Mammary epithelial cell (primary cell): Measurements from ENCODE around the gene GFI1B.

ENCODE experiments used
- EZH2 ChIP-seq: IDR thresholded peaks from 2 replicates; pipeline ENCODE4 v1.6.1; 2012; ENCODE audit warnings: low read length, inconsistent platforms, borderline replicate concordance
- TF ChIP-seq, protein P1 (sequence below), 2 donors: IDR thresholded peaks in 1 of 2; conservative IDR thresholded peaks in 1 of 2; 2 replicates each; pipeline ENCODE4 v1.5.1; 2011 to 2012; ENCODE audit warnings: inconsistent platforms in 2 of 2, low read length in 2 of 2, mild to moderate bottlenecking in 2 of 2, control low read depth in 1 of 2, low read depth in 1 of 2; ENCODE audit not compliant: insufficient read depth in 1 of 2; ENCODE audit errors: extremely low read depth in 1 of 2

DNA sequence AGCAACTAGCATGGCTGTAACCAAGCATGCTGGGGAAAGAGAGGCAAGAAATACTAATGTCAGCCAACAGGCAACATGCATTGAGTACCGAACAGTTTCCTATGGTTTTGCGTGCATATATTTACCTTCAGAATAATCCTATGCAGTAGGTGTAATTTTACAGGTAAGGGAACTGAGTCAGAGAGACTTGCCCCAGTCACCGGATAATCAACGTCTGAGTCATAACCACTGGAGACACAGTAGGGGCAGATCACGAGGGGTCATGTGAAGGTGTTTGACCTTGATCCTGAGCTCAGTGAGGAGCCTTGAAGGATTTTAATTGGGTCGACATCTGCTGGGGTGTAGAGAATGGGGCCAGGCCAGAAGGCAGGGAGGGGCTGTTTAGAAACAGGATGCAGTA, 20.7 kb upstream of the GFI1B start:
- TF ChIP-seq, protein P1, sequence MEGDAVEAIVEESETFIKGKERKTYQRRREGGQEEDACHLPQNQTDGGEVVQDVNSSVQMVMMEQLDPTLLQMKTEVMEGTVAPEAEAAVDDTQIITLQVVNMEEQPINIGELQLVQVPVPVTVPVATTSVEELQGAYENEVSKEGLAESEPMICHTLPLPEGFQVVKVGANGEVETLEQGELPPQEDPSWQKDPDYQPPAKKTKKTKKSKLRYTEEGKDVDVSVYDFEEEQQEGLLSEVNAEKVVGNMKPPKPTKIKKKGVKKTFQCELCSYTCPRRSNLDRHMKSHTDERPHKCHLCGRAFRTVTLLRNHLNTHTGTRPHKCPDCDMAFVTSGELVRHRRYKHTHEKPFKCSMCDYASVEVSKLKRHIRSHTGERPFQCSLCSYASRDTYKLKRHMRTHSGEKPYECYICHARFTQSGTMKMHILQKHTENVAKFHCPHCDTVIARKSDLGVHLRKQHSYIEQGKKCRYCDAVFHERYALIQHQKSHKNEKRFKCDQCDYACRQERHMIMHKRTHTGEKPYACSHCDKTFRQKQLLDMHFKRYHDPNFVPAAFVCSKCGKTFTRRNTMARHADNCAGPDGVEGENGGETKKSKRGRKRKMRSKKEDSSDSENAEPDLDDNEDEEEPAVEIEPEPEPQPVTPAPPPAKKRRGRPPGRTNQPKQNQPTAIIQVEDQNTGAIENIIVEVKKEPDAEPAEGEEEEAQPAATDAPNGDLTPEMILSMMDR (conservative IDR thresholded peaks at IDR 0.05 in 1 of 2, IDR thresholded peaks at IDR 0.05 in 1 of 2; ENCODE audit: extremely low read depth in 1 of 2, insufficient read depth in 1 of 2, low read depth in 1 of 2, low read length in 2 of 2) = no peak
- TF ChIP-seq EZH2 = no peak
